WERI-Rb-1 (cell line): ENCODE results near the gene DNAJC24.

ENCODE experiments used
- DNase-seq: peaks from one replicate; pipeline ENCODE4 v3.0.0-alpha.2; 2020
- H3K27ac ChIP-seq: fragments of 250-450 bp; sonication (Bioruptor Pico); 2 replicates; pipeline ENCODE4 v1.5.1; 2020; ENCODE audit warnings: mild to moderate bottlenecking, moderate library complexity
- H3K27me3 ChIP-seq: fragments of 250-450 bp; sonication (Bioruptor Pico); 2 replicates; pipeline ENCODE4 v1.5.1; 2021; ENCODE audit warnings: mild to moderate bottlenecking, low read depth, moderate library complexity; ENCODE audit not compliant: insufficient read depth, severe bottlenecking
- H3K36me3 ChIP-seq: fragments of 250-450 bp; sonication (Bioruptor Pico); 2 replicates; pipeline ENCODE4 v1.5.1; 2020; ENCODE audit warnings: mild to moderate bottlenecking, moderate library complexity
- H3K4me3 ChIP-seq: 2 replicates; pipeline ENCODE4 v1.5.1; 2011; ENCODE audit warnings: low read depth, mild to moderate bottlenecking, control low read depth, low read length
- H3K9me3 ChIP-seq: fragments of 250-450 bp; sonication (Bioruptor Pico); 2 replicates; pipeline ENCODE4 v1.5.1; 2021; ENCODE audit warnings: mild to moderate bottlenecking, moderate library complexity; ENCODE audit not compliant: severe bottlenecking
- CTCF ChIP-seq: IDR thresholded peaks from 2 replicates; pipeline ENCODE4 v1.5.1; 2011; ENCODE audit warnings: low read depth, mild to moderate bottlenecking, control low read depth, inconsistent platforms, low read length

Gene DNAJC24

GRCh38 chr11:31404614-31405013, 35.0 kb downstream of the DNAJC24 start:
- H3K27ac ChIP-seq, result no peak overlapping the region
- no peaks in the 10 kb centered on the region for H3K36me3 ChIP-seq
- TF ChIP-seq CTCF, result no peak
- no peak overlapping the region for H3K4me3 ChIP-seq
- no peaks in the 10 kb centered on the region for H3K9me3 ChIP-seq
- H3K27me3 ChIP-seq, result no peaks in the 10 kb centered on the region
- no peak for DNase-seq

GRCh38 chr11:31408201-31408600, 38.5 kb downstream of the DNAJC24 start:
- Histone ChIP-seq H3K27me3 (no peaks in the 10 kb centered on the region), H3K9me3 (no peaks in the 10 kb centered on the region), H3K36me3 (no peaks in the 10 kb centered on the region), H3K27ac (no peak overlapping the region), H3K4me3 (no peak overlapping the region)
- no peak for TF ChIP-seq CTCF
- no peak for DNase-seq

GRCh38 chr11:31412946-31413345, 43.3 kb downstream of the DNAJC24 start:
- no peak for TF ChIP-seq CTCF
- Histone ChIP-seq H3K27ac (no peak overlapping the region), H3K27me3 (no peaks in the 10 kb centered on the region), H3K4me3 (no peak overlapping the region), H3K36me3 (no peaks in the 10 kb centered on the region), H3K9me3 (no peaks in the 10 kb centered on the region)
- no peak for DNase-seq

- DNase-seq, result no peak
- no peak for TF ChIP-seq CTCF
- Histone ChIP-seq H3K4me3 (no peak overlapping the region), H3K27ac (no peak overlapping the region), H3K9me3 (no peaks in the 10 kb centered on the region), H3K36me3 (no peaks in the 10 kb centered on the region), H3K27me3 (no peaks in the 10 kb centered on the region)
Measured at GRCh38 chr11:31414338-31414737, 44.7 kb downstream of the DNAJC24 start.

- DNase-seq, result no peak
- H3K36me3 ChIP-seq, result no peaks in the 10 kb centered on the region
- no peak overlapping the region for H3K27ac ChIP-seq
- no peak overlapping the region for H3K4me3 ChIP-seq
- no peaks in the 10 kb centered on the region for H3K27me3 ChIP-seq
- no peaks in the 10 kb centered on the region for H3K9me3 ChIP-seq
- no peak for TF ChIP-seq CTCF
Measured at GRCh38 chr11:31415435-31415834, 45.8 kb downstream of the DNAJC24 start.

GRCh38 chr11:31417357-31417756, 47.7 kb downstream of the DNAJC24 start:
- Histone ChIP-seq H3K4me3 (no peak overlapping the region), H3K27me3 (no peaks in the 10 kb centered on the region)
- DNase-seq, result no peak

More at GRCh38 chr11:31417357-31417756, 47.7 kb downstream of the DNAJC24 start:
- no peak for TF ChIP-seq CTCF
- H3K27ac ChIP-seq, result no peak overlapping the region
- H3K9me3 ChIP-seq, result no peaks in the 10 kb centered on the region
- no peaks in the 10 kb centered on the region for H3K36me3 ChIP-seq
